GM18858 (cell line): ENCODE data around the gene TSPAN18.

ENCODE experiments used
- ATAC-seq: cut with Tn5 transposase; IDR thresholded peaks from one replicate; pipeline ENCODE4 v1.9.1; 2021; ENCODE audit not compliant: unreplicated experiment

The TSPAN18 gene

DNA sequence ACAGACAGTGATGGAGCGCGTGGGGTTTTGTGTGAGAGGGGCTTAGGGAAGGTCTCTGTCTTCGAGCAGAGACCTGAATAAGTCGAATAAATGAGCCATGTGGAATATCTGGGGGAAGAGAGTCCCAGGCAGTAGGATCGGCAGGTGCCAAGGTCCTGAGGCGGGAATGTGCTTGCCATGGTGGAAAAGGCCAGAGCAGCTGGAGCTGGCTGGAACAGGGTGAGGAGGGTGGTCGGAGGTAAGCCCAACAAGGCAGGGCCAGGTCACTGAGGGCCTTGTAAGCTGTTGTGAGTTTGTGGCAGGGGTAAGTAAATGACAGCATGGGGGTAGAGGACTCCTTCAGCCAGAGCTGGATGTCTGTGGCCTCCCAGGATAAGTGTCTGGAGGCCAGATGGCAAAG, 152.7 kb downstream of the TSPAN18 start:
- ATAC-seq = no peak

DNA sequence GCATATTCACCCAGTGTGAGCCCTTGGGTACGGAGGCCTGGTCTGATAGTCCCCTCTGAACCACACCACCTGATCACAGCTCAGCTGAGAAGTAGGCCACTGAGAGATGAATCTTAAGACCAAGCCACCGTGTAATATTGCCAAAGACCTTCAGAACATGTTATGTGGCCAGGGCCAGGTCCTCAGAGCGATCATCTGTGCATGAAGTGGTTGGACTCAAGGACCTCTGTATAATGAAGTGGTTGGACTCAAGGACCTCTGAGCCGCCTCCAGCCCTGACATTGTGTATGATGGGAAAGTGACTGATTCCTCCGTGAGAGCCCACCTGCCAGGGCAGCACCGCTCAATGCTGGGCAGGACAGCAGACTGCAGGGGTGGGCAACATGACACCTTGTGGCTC, 153.7 kb downstream of the TSPAN18 start:
- no peak for ATAC-seq

DNA sequence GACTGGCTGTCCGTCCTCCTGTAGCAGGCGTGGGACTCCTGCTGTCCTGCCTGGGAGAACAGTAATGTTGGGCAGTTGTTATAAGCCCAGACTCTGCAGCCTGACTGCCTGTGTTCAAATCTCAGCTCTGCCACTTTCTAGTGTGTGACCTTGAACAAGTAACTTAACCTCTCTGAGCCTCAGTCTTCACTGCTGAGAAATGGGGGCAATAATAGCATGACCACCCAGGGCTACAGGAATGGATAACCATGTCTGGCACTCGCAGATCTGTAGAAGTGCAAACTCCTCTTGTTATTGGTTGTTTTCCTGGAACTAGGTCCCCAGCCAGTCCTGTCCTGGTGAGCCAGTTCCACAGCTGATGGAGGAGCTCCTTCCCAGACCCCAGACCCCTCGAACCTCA, 154.2 kb downstream of the TSPAN18 start:
- no peak for ATAC-seq

DNA sequence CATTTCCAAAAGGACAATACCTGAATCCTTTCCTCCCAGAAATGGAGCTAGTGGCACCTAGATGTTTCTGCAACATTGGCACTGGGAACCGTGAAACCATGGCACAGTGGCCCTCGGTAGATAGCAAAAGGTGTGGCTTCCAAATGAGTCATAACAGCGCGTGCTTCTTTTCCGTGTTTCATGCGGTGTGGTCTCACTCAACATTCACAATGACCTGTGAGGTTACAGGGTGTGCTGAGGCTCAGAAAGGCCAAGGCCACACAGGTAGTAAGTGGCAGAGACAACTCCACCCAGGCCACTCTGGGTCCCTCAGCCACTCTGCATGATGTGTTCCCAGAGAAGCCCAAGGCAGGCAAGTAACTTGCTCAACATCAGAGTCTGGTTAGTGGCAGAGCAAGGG, 156.5 kb downstream of the TSPAN18 start:
- ATAC-seq = no peak

DNA sequence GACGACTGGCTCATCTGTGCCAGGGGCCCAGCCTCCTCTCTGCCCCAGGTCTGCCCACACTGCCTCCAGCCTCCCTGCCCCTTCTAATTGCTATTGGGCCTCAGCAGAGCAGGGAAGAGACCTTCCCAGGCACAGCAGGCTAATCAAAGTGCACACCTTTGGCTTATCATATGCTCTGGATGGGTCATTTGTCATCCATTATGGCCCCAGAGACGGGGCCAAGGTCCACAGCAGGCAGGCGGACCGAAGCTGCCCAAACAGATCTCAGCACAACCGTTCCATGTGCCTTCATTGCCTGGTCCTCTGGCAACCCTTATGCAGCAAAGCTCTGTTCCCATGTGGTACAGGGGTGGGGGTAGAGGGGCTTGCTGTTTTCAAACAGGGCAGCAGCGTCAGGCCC, 157.3 kb downstream of the TSPAN18 start:
- ATAC-seq = no peak

DNA sequence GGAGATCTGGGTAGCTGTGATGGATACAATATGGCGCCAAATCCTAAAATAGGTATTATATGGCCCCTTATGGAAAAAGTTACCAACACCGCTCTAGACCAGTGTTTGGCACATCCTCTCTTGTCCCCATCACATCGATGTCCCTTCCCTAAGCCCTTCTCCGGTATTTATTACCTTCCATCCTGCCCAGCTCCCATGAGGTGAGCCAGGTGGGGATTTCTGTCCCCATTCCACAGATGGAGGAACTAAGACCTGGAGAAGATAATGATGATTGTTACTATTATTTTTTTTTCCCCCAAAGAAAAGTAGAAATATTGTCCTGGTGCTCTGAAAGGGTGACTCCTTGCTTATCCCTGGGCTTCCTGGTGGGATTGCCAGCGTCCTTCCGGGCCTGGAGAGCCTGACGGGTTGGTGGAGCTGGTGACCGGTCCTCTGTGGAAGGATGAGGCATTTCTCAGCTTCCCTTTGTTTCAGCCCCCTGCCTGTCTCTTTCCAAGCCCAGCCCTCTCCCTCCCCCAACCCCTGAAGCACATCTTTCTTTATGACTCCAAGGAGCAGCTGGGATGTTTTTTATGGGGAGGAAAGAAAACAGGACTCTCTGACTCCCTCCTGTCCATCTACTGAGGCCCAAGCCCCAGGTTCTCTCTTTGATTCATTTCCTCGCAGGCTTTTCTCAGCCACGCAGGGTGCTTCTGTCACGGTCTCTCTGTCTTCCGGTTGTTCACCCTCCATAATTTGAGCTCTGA, 158.5 kb downstream of the TSPAN18 start:
- ATAC-seq = no peak

DNA sequence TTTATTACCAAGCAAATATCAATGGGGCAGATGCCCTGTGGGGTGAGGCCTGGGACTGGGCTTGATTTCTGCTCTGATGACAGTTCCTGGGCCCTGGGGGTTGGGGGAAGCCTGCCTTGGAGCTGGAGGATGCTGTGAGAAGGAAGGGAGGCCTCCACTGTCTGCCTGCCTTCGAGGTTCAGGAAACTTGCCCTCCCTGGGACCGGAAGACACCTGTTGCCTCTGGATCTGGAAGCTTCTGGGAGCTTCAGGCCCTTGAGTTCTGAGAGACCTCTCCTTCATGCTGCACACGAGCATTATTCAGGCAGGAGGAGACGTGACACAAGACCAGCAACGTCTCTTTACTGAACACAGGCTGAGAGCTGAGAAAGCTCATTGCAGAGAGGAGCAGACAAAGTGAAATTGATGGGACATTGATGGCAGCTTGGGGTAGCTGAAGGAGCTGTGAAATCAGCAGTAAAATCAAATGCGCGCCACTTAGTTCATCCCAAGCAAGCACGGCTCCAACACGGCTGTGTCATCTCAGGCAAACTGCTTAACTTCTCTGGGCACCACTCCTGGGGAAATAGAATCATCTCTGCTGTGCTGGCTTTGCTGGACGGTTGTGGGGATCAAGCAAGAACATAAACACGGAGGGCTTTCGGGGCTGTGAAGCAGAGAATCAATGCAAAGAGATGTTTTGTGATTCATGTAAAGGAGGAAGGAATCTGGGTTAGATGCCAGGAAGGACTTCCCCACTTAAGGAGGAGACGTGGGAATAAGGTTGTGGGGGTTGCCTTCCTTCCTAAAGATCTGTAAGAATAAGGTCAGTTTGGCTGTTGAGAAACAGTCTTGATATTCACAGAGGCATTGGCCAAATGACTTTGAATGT, 159.4 kb downstream of the TSPAN18 start:
- ATAC-seq = no peak

DNA sequence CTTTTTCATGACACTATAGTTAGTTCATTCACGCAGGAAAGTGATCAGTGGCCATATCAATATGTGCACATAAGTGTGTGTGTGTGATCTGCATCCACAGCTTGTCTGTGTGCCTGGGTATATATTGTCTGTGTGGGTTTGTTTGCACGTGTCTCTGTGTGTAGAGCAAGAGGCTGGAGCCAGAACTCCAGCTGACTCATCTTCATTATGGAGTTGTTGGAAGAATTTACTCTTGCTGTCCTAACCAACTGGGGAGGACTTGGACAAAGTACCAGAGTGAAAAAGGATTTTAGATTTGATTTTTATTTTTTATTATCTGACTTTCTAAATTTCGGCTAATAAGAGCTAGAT, 160.0 kb downstream of the TSPAN18 start:
- ATAC-seq = no peak

DNA sequence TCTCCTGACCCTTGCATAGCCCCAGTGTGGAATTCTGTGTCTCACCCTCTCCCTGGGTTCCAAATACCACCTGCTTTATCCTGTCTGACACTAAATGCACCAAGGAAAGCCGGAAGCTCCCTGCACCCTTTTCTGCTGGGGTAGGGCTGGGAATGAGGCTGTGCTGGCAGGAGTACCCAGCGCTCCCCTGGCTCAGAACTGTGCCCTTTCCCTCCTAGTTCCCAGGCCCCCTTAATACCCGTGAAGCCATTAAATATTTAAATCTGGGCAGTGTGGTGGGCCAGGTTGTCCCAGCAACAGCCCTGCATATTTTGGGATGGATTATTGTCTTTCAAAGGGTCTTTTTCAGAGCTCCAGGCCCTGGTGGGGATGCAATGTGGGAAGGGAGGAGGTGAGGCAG, 160.9 kb downstream of the TSPAN18 start:
- ATAC-seq = no peak

DNA sequence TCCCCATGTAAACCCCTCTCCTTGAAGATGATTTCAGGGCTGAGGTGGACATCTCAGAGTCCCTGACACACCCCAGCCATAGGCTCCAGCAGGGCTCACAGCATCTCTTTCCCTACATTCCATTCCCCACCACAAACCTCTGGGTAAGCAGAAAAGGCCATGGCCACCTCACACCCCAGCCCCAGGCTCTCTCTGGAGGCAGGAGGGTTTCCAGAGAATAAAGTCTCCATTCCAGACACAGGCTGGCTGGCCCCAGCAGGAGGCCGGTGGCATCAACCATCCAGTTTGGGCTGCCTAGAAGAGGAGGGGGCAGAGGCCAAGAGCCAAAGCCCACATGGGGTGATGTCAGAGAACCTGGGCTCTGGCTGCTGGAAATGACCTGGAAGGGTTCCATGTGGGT, 162.5 kb downstream of the TSPAN18 start:
- ATAC-seq = no peak

DNA sequence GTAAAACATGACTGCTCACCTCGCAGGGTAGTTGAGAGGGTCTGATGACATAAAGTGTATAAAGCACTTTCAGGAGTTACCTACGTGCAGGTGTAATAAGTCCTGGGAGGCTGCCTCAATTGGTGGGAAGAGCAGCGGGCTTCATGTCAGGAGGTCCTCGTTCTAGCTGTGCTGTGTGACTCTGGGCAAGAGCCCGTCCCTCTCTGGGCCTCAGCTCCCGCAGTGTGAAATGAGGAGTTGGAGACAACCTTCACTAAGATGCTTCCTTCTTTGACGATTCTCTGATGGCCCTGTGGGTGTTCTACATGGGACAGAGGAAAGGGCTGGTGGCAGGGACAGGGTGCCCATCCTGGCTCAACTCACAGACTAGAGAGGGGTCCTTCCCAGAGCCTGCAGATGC, 166.1 kb downstream of the TSPAN18 start:
- ATAC-seq = no peak

DNA sequence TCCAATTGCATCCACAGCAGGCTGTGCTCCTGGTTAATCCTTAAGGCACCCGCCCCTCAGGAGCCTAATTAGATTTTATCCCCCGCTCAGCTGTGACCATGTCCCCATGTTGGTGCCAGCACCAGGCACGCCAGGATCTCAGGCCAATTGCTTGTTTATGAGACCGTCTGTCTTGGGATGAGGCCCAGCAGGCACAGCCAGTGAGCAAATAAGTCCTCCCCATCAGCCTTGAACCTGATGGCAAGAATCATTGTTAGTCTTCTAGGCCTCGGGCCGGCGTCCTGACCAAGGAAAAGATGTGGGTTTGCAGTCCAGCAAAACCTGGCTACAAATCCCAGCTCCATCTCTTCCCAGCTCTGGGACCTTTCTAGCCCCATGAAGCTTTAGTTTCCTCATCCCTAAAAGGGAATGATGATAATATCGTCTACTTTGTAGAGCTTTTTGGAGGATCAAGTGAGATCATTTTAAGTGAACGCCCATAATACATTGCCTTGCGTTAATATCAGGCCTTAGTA, 166.6 kb downstream of the TSPAN18 start:
- no peak for ATAC-seq

DNA sequence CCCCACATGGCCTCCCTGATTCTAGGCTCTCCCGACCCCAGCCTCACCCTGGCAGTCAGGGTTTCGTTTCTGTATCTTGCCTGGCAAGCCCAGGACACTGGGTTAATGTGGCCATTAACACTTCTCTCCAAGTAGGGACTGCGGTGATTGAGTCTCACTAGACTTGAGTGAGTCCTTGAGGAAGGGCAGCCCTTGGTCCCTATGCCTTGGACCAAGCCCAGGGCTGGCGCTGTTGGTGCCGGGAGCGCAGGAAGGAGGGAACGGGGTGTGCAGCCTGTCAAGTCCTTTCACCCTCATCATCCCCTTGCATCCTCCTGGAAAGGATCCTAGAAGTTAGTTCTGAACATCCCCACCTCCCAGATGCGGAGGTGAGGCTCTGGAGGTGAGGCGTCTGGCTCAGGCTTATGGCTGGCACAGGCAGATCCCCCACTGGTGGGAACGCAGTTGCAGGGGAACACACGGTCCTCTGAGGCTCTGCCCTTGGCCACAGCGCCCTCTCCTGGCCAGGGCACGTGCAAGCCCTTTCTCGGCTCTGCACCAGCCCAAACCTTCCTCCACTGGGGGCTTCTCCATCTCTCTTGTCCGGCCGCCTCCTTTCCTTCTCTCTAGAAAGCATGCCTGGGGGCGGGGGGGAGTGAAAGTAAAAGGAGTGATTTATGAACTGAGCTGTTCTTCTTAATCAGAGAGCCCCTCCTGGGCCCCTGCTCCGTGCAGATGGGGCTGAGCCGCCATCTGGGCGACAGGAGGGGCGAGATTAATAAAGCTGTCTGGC, 167.3 kb downstream of the TSPAN18 start:
- ATAC-seq = no peak

DNA sequence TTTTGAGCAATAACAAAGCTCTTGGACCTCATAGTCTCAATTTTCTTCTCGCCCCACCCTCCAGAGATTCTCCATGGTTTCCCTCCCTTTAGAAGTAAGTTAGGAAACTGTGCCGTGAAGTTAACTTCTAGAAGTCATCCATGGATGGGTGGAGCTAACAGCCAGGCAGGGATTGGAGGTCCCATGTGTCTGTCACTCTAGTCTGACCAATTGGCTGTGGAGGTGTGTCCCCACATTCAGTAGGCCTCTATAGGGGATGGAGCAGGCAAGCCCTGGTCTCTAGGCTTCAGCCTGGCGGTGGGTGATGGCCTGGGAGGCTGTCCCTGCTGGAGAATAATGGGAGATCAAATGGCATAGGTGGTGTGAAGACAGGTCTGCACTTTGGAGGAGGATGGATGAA, 173.2 kb downstream of the TSPAN18 start:
- ATAC-seq = no peak

DNA sequence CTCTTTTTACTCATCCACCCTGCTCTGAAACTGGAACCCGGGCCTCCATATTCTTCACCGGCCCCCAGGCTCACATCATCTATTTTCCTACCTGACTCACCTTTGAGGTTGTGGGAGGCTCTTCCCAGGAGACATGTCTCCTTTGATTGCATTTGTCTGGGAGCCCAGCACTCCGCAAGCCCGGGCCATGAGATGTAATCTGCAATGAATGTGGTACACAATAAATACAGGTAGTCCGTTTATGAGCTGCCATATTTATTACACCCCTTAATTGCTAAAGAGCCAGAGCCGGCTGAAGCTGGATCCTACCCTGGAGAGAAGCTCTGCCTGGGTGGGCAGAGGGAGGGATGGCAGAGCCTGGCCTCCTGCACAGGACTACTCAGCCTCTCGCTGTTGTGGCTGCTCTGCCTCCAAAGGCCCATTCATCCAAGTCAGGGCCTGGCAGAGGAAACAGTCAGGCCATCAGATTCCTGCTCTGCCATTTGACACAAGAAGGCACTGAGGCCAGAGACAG, 174.4 kb downstream of the TSPAN18 start:
- ATAC-seq = no peak

DNA sequence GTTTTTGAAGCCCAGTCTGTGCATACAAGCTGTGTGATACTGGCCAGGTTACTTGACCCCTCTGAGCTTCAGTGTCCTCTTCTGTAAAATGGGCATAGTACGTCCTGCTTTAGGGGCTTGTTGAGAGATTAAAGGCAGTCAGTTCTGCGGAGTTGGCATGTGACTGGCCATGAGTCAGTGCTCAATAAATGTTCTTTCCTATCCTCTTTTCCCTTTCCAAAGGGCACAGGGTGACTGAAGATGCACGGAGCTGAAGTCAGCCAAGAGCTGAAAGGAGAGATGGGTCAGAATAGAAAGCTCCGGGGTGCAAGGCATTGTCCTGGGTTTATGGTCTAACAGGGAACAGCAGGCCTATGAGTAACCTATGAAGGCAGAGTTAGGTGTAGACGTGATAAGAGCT, 175.0 kb downstream of the TSPAN18 start:
- no peak for ATAC-seq

DNA sequence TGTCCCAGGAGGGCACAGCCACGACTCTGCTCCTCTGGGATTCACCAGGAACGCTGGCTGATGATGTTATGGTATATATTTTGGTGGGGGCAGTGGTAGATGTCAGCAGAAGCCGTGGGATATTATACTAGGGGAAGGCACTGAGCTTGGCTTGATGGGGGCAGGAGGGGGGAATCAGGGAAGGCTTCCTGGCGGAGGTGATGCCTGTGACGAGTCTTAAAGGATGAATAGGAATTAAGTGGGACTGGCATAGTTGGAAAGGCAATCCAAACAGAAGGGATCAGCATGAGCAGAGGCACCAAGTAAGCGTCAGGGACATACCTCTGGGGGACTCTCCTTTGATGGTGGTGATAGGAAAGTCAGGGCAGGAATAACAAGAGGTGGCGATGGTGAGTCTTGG, 176.3 kb downstream of the TSPAN18 start:
- no peak for ATAC-seq

DNA sequence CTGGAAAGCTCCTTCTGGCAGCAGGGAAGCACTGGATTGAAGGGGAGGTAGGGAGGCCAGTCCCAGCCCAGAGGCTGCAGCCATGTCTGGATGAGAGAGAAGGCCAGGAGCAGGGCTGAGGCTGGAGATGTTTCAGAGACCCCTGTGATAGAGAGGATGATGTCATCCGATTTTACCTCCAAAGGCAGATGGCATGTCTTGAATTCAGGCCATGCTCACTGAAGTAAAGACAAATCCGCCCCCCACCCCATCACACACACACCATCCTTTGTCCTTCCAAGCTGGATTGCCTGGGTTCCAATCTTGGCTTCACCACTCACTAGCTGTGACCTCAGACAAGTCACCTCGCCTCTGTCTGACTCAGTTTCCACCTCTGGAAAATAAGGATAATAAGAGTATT, 176.8 kb downstream of the TSPAN18 start:
- ATAC-seq = no peak

DNA sequence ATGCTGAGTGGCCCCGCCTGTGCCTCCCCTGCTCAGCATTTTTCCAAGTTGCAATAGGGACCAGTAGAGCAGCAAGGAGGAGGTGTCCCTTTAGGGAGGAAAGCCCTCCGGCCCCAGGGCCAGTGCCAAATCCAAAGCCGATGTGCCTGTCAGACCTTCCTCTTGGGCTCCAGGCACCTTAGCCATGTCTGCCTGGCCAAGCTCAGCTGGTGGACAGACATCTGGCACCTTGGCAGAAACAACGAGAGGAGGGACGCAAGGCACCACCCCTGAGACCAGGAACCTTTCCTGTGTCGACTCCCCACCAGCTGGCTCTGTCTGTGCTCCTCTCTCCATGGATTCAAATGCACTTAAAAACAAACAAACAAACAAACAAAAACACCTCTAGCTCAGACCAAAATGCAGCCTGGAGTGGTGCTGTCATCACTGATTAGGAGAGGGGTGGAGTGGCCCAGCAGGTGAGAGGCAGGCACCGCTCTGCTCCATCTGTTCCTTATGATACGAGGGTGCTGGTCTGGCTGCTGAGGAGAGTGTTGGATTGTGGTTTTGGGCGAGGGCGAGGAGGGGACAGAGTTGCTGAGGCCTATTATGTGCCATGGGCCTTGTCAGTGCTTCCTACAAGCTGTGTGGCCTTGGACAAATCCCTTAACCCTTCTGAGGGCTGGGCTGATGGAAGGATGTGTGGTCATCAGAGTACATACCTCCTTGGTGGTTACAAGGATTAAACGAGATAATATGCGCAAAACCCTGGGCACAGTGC, 177.7 kb downstream of the TSPAN18 start:
- no peak for ATAC-seq

DNA sequence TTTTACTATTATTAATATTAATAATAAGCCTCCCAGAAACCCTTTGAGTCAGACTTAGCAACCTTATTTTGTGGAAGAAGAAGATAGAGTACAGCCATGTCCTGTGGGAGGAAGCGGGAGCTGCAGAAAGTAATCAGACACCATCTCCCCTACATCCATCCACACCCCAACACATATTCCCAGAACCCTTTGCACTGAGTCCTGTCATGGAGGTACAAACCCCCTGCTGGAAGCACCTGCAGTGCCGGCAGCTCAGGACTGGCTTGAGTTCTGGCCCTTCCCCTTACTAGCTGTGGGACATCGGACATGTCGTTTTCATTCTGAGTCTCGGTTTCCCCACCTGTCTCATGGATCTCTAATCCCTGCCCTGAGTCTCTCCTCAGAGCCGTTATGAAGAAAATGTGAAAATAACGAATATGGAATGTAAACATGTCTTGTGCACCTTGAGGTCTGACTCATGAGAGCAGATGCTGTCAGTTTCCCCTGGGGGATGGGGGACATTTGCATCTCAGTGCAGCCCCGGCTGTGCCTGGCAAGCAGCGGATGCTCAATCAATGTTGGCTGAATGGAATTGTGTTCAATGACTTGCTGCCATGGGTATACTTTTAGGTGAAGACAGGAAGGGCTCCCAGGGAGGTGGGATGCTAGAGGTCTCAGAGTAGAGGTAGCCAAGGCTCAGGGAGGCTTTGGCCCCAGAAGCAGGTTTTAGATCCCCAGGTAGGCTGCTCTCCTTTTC, 178.5 kb downstream of the TSPAN18 start:
- ATAC-seq = no peak
